Renal cortical epithelial cell (primary cell): ENCODE data around the gene UMODL1. TPM values are rescaled to one million over a fixed set of nuclear protein-coding genes. Genes with fewer than 3 reads are reported as not detected.

Experiments
- DNase-seq: peaks from one replicate; pipeline ENCODE4 v3.0.0-alpha.2; 2011; ENCODE audit warnings: low read depth
- total RNA-seq: library from RNA; depleted of rRNA; stranded (reverse); fragments of >200 nt; gene quantifications from 2 replicates; pipeline ENCODE4 v1.2.3, GENCODE V29; 2014

The UMODL1 gene
- total RNA-seq, 1 donor from 2014 or later = not detected

DNA sequence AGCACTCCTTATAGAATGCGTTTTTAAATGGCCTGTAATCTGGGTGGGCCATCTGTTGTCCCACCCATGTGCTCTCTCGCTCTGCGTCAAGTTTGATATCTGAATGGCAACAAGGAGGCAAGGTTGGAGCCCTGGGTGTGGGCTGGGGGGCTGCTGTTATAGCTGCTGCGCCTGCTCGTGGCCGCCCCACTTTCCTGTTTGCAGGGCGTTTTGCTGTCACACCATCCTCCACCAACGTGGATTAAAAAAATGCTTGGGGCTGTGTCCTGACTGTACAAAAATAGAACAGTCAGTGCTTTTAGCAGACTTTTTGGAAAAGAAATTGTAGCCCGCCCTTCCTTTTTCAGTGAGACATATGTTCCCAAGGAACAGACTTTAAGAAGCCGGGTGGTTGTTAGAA lies 25.4 kb downstream of the UMODL1 start:
- DNase-seq = no peak

DNA sequence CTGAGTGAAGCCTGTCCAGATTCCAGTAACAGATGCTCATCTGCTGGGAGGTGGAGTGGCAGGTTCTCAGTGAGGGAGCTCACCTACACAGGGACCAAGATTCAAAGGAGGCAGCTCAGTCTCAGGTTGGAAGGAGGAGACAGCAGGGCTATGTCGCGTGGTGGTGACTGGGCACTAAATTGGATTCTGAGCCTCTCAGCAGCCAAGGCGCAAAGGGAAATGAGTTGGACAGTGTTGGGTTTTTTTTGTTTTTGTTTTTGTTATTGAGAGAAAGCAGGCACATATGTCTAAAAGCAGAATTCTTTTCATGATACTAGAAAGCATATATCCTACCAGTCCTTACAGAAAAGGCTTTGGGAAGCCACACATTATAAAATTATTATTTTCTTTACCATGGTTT lies 26.2 kb downstream of the UMODL1 start:
- DNase-seq = no peak

- peak; percentile 96 for DNase-seq
Observed at GRCh38 chr21:42097860-42098454, 26.8 kb downstream of the UMODL1 start.

GRCh38 chr21:42098957-42099505 lies 27.9 kb downstream of the UMODL1 start:
- no peak for DNase-seq

GRCh38 chr21:42101246-42101645 lies 30.1 kb downstream of the UMODL1 start:
- DNase-seq = no peak

DNA sequence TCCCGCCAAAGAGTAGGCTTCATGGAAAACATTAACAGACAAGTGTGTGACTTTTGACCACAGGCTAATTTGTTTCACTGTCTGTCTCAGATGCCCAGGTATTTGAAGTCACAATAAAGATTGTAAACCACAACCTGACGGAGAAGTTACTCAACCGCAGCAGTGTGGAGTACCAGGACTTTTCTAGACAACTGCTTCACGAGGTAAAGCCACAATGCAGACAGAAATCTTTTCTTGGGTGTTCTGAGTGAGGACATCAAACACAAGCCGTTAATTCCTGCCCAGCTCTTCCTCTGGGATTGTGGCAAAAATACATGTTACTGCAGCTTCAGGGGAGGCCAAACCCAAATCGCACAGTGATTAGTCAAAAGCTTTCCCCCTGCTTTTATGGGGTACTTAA lies 31.0 kb downstream of the UMODL1 start:
- peak; percentile 95 for DNase-seq

GRCh38 chr21:42102526-42102925 lies 31.4 kb downstream of the UMODL1 start:
- no peak for DNase-seq

- peak; percentile 22 for DNase-seq
Observed at GRCh38 chr21:42102991-42103390, 31.9 kb downstream of the UMODL1 start.

GRCh38 chr21:42103843-42104242 lies 32.7 kb downstream of the UMODL1 start:
- no peak for DNase-seq

- DNase-seq = no peak
Observed at GRCh38 chr21:42105476-42106315, 34.6 kb downstream of the UMODL1 start.

- DNase-seq = no peak
Observed at GRCh38 chr21:42106425-42106824, 35.3 kb downstream of the UMODL1 start.

GRCh38 chr21:42107177-42107880 lies 36.2 kb downstream of the UMODL1 start:
- DNase-seq = no peak

GRCh38 chr21:42107881-42108553 lies 36.9 kb downstream of the UMODL1 start:
- peak; percentile 9 for DNase-seq

GRCh38 chr21:42108554-42109340 lies 37.6 kb downstream of the UMODL1 start:
- no peak for DNase-seq

GRCh38 chr21:42109473-42109872 lies 38.4 kb downstream of the UMODL1 start:
- no peak for DNase-seq

DNA sequence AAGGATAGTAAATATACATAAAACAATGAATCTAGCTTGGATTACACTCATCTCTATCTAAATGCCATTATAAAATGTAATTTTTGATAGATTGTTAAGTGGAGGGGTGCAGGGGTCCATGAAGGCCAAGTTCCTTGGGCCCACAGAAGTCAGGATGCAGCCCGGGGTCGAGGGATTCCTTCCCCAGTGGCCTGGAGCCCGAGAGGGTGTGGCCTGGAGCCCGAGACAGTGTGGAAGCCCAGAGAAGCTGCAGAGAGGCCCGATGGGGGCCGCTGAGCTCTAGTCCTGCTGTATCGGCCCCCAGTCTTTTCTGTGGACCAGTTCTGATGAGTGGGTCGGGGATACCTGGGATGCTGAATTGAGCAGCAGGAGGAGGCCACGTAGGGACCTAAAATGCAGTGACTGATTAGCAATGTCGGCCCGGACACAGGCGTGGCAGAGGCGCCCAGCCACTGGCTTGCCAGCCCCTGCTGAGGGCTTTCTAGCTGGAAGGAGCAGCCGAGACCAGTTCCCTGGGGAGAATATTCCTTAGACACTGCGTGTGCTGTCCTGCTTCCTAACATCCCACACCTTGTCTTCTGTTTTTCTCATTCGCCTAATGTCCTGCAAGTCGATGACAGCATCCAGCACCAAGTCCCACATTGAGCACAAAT lies 38.9 kb downstream of the UMODL1 start:
- DNase-seq = no peak

DNA sequence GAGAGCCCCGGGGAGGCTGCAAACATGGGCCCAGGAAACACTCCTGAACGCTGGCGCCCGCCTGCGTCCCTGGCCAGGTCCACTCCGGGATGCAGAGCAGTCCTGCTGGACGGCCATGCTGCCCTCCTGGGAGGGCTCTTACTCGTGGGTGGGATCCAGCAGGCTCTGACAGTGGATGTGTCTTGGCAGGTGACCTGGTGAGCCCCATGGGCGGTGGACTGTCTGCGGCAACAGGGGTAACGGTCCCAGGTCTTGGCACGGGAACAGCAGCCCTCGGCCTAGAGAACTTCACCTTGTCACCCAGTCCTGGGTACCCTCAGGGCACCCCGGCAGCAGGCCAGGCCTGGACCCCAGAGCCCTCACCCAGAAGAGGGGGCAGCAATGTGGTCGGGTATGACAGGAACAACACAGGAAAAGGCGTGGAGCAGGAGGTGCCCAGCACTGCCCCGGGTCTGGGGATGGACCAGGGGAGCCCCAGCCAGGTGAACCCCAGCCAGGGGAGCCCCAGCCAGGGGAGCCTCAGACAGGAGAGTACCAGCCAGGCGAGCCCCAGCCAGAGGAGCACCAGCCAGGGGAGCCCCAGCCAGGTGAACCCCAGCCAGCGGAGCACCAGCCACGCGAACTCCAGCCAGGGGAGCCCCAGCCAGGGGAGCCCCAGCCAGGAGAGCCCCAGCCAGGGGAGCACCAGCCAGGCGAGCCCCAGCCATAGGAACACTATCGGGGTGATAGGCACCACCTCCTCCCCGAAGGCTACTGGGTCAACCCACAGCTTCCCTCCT lies 39.8 kb downstream of the UMODL1 start:
- DNase-seq = no peak

- no peak for DNase-seq
Observed at GRCh38 chr21:42111470-42111743, 40.3 kb downstream of the UMODL1 start.

DNA sequence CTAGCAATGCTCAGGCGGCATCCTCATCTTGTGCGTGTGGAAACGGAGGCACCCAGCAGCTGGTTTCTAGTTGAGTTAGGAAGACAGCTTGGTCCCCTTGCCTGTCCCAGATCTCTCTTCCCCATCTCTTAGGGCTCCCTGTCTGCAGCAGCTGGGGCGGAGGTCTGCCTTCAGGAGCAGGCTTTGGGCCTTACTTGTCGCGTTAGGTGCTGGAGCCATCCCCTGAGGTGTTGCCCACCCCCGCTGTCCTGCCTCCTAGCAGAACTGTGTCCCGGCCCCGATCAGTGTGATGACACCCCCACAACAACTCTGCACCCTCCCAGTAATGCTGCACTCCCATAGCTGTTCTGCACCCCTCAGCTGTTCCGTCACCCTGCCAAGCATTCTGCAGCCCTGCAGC lies 40.7 kb downstream of the UMODL1 start:
- DNase-seq = no peak

- no peak for DNase-seq
Observed at GRCh38 chr21:42112238-42112637, 41.1 kb downstream of the UMODL1 start.
